OCI-LY1 (cell line): ENCODE data around the gene FCN1.

Experiments used
- H2AFZ ChIP-seq: fragments of 200-600 bp; sonication (generic), shearing (Covaris generic); 2 replicates; pipeline ENCODE4 v1.6.0; 2014; ENCODE audit warnings: antibody characterized with exemption, mild to moderate bottlenecking, low read length
- H3F3A ChIP-seq: fragments of 200-600 bp; sonication (generic), shearing (Covaris generic); 2 replicates; pipeline ENCODE4 v1.6.0; 2014; ENCODE audit warnings: mild to moderate bottlenecking, antibody characterized with exemption, low read length, moderate library complexity; ENCODE audit not compliant: insufficient read depth
- H3K27ac ChIP-seq: fragments of 200-600 bp; sonication (generic); 2 replicates; pipeline ENCODE4 v1.5.1; 2014; ENCODE audit warnings: low read length, mixed run types, mild to moderate bottlenecking, low read depth; ENCODE audit not compliant: poor library complexity, severe bottlenecking
- H3K27me3 ChIP-seq: fragments of 200-600 bp; sonication (generic); 2 replicates; pipeline ENCODE4 v1.6.0; 2014; ENCODE audit warnings: antibody characterized with exemption, mild to moderate bottlenecking, low read length, moderate library complexity; ENCODE audit not compliant: insufficient read depth
- H3K36me3 ChIP-seq: fragments of 200-600 bp; sonication (generic); 2 replicates; pipeline ENCODE4 v1.6.1; 2014; ENCODE audit warnings: mild to moderate bottlenecking, antibody characterized with exemption, low read length, moderate library complexity, mixed read lengths; ENCODE audit not compliant: insufficient read depth
- H3K4me1 ChIP-seq: fragments of 200-600 bp; sonication (generic); 2 replicates; pipeline ENCODE4 v1.5.1; 2014; ENCODE audit warnings: mild to moderate bottlenecking, low read length, moderate library complexity; ENCODE audit not compliant: insufficient read depth, severe bottlenecking
- H3K4me2 ChIP-seq: fragments of 200-600 bp; sonication (generic), shearing (Covaris generic); 2 replicates; pipeline ENCODE4 v1.6.1; 2014; ENCODE audit warnings: low read length
- H3K4me3 ChIP-seq: fragments of 200-600 bp; sonication (generic); 2 replicates; pipeline ENCODE4 v1.5.1; 2014; ENCODE audit warnings: low read length, low read depth, mild to moderate bottlenecking, mixed read lengths; ENCODE audit not compliant: poor library complexity, severe bottlenecking
- H3K79me2 ChIP-seq: fragments of 200-600 bp; shearing (Covaris generic); 2 replicates; pipeline ENCODE4 v1.6.1; 2016; ENCODE audit warnings: mixed run types, low read length, mixed read lengths; ENCODE audit not compliant: insufficient read depth
- H3K9ac ChIP-seq: fragments of 200-600 bp; sonication (generic), shearing (Covaris generic); 2 replicates; pipeline ENCODE4 v1.6.1; 2014; ENCODE audit warnings: mild to moderate bottlenecking, low read length, mixed read lengths
- H3K9me2 ChIP-seq: fragments of 200-600 bp; sonication (generic), shearing (Covaris generic); 2 replicates; pipeline ENCODE4 v1.6.1; 2014; ENCODE audit warnings: low read depth, mild to moderate bottlenecking, low read length, mixed read lengths
- H3K9me3 ChIP-seq: fragments of 200-600 bp; shearing (Covaris generic); 2 replicates; pipeline ENCODE4 v1.6.1; 2014; ENCODE audit warnings: low read length, mixed read lengths
- H4K20me1 ChIP-seq: fragments of 200-600 bp; sonication (generic), shearing (Covaris generic); 2 replicates; pipeline ENCODE4 v1.6.0; 2016; ENCODE audit warnings: mild to moderate bottlenecking, low read length; ENCODE audit not compliant: insufficient read depth
- EZH2 ChIP-seq: fragments of 200-600 bp; sonication (generic), shearing (Covaris generic); IDR thresholded peaks from 2 replicates; pipeline ENCODE4 v1.8.0; 2017; ENCODE audit warnings: borderline replicate concordance, mixed run types, mild to moderate bottlenecking, antibody characterized with exemption, low read length, moderate library complexity, mixed read lengths
- TF ChIP-seq, protein P1 (sequence below): fragments of 200-600 bp; sonication (generic), shearing (Covaris generic); IDR thresholded peaks from 2 replicates; pipeline ENCODE4 v1.5.1; 2017; ENCODE audit warnings: mild to moderate bottlenecking, antibody characterized with exemption, low read length, moderate library complexity, mixed read lengths

Gene FCN1

DNA sequence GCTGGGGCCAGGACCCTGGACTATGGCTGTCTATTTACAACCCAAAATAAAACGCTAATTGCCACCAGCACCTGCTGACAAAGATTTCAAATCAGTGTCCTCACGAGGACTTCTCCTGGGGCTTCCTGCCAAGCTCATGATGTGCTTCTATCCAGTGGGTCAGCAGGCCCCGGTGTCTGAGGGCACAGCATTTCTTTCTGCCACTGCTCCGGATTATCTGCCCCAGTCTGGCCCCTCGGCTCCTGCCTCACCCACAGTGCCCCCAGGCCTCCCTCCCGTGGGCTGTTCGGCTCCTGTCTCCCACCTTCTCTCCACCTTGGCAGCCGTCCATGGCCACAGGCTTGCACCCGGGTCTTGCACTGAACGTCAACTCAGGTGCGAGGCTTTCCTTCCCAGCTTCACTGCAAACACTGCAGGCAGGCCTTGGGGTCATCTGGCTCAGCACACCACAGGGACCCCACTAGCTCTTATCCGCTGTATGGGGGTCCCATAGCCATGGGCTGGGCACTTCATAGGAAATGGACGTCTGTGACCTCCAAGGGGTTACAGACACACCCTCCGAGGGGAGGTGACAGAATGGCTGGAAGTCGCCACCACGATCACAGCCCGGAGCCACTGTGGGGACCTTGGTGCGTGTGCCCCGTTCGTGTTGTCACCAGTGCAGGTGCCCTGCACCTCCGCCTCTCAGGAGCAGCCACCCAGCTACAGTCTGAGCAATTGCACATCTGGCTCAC lies 43.8 kb upstream of the FCN1 start:
- Histone ChIP-seq H3K4me3 (no peak overlapping the region), H4K20me1 (no peaks in the 10 kb centered on the region), H3K9ac (no peak overlapping the region), H3K36me3 (no peaks in the 10 kb centered on the region; the same call in 1 of the 2 replicates), H3K9me2 (no peaks in the 10 kb centered on the region), H3K27me3 (peaks cover 17% of the 10 kb centered on the region; the same call in 1 of the 2 replicates), H3K9me3 (no peaks in the 10 kb centered on the region), H3F3A (no peaks in the 10 kb centered on the region), H3K4me2 (no peak overlapping the region), H3K27ac (no peak overlapping the region), H2AFZ (no peak overlapping the region), H3K4me1 (peaks cover 4% of the 10 kb centered on the region), H3K79me2 (no peaks in the 10 kb centered on the region)
- TF ChIP-seq EZH2 = no peak
- TF ChIP-seq, protein P1, sequence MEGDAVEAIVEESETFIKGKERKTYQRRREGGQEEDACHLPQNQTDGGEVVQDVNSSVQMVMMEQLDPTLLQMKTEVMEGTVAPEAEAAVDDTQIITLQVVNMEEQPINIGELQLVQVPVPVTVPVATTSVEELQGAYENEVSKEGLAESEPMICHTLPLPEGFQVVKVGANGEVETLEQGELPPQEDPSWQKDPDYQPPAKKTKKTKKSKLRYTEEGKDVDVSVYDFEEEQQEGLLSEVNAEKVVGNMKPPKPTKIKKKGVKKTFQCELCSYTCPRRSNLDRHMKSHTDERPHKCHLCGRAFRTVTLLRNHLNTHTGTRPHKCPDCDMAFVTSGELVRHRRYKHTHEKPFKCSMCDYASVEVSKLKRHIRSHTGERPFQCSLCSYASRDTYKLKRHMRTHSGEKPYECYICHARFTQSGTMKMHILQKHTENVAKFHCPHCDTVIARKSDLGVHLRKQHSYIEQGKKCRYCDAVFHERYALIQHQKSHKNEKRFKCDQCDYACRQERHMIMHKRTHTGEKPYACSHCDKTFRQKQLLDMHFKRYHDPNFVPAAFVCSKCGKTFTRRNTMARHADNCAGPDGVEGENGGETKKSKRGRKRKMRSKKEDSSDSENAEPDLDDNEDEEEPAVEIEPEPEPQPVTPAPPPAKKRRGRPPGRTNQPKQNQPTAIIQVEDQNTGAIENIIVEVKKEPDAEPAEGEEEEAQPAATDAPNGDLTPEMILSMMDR = no peak

DNA sequence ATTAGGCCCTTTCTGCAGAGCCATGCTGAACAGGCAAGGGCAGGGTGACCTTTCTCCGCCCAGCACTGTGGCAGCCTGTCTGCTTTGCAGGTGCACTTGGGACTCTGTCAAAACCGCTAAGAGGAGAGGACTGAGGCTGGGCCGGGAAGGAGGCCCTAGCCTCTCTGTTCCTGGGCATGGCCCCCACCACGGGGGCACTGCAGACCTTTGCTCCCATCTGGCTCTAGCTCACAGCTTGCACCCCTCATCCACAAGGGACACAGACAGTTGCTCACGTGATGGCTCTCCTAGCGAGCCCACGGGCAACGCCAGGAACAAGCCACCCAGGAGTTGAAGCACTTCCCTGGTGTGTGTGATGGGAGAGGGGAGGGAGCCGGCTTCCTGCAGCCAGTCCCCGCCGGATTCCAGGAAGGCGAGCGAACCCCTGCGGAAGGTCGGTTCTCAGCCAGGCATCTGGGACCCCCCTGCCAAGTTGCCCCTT lies 43.0 kb upstream of the FCN1 start:
- no peaks in the 10 kb centered on the region for H3K9me3 ChIP-seq
- H3K9ac ChIP-seq = no peak overlapping the region
- H2AFZ ChIP-seq = no peak overlapping the region
- no peak overlapping the region for H3K27ac ChIP-seq
- H4K20me1 ChIP-seq = no peaks in the 10 kb centered on the region
- H3K4me2 ChIP-seq = no peak overlapping the region
- H3K4me3 ChIP-seq = no peak overlapping the region
- peaks cover 17% of the 10 kb centered on the region; the same call in 1 of the 2 replicates for H3K27me3 ChIP-seq
- TF ChIP-seq EZH2 = no peak
- TF ChIP-seq, protein P1 = no peak
- no peaks in the 10 kb centered on the region for H3F3A ChIP-seq
- no peaks in the 10 kb centered on the region for H3K9me2 ChIP-seq
- no peaks in the 10 kb centered on the region for H3K79me2 ChIP-seq
- peaks cover 4% of the 10 kb centered on the region for H3K4me1 ChIP-seq
- no peaks in the 10 kb centered on the region; the same call in 1 of the 2 replicates for H3K36me3 ChIP-seq

DNA sequence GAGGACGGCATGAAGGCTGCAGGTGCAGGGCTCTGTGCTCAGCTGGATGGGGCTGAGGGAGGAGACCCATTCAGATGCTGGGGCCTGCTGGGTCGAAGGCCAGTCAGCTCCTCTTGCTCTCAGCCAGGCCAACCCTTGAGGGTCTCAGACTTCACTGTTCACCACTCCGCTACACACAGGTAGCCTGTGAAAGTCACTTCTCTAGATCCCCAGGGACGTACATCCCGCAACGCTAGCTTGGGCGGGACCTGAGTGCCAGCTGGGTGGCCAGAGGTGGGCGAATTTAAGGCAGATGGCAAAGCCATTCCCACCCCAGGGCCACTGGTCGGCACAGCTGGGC lies 42.2 kb upstream of the FCN1 start:
- no peak overlapping the region for H3K9ac ChIP-seq
- H3K4me3 ChIP-seq = no peak overlapping the region
- no peak overlapping the region for H2AFZ ChIP-seq
- no peaks in the 10 kb centered on the region for H4K20me1 ChIP-seq
- no peaks in the 10 kb centered on the region for H3F3A ChIP-seq
- peaks cover 4% of the 10 kb centered on the region for H3K4me1 ChIP-seq
- no peaks in the 10 kb centered on the region for H3K9me2 ChIP-seq
- peaks cover 17% of the 10 kb centered on the region; the same call in 1 of the 2 replicates for H3K27me3 ChIP-seq
- H3K9me3 ChIP-seq = no peaks in the 10 kb centered on the region
- no peak overlapping the region for H3K27ac ChIP-seq
- H3K4me2 ChIP-seq = no peak overlapping the region
- TF ChIP-seq, protein P1 = no peak
- TF ChIP-seq EZH2 = no peak
- no peaks in the 10 kb centered on the region for H3K79me2 ChIP-seq
- H3K36me3 ChIP-seq = no peaks in the 10 kb centered on the region; the same call in 1 of the 2 replicates
